HepG2 (cell line): ENCODE measurements around the gene NAPEPLD. TPM values are rescaled to one million over a fixed set of nuclear protein-coding genes. Genes with fewer than 3 reads are reported as not detected.

Source experiments
- ATAC-seq: fragments of 200-7000 bp; cut with Tn5 transposase; 3 replicates; pipeline ENCODE4 v1.9.1; 2020; ENCODE audit warnings: mild to moderate bottlenecking, moderate library complexity
- BruUV-seq: library from RNA; stranded (reverse); fragments of 400-500 nt; replicated peaks from 2 replicates; lab custom pipeline; 2021; lab: Mats Ljungman, UMichigan
- CTCF ChIA-PET: fragments of 300-600 bp; formaldehyde crosslinking; extraction: SDS; loops from one replicate; lab custom pipeline; 2021; ENCODE audit warnings: low total read pairs, inconsistent platforms, low intra/inter-chr PET ratio; lab: Yijun Ruan, JAX
- POLR2A ChIA-PET: fragments of 350-600 bp; sonication (Branson Sonifier 250); formaldehyde crosslinking; loops from one replicate; lab custom pipeline; 2020; ENCODE audit warnings: antibody characterized with exemption, inconsistent platforms; lab: Yijun Ruan, JAX
- DNase-seq: peaks from one replicate; pipeline ENCODE4 v3.0.0-alpha.2; 2015; ENCODE audit warnings: low spot score
- FAIRE-seq: peaks from 3 replicates; lab custom pipeline; 2011; peaks lifted over from hg19 to GRCh38; lab: Jason Lieb, UNC
- H2AFZ ChIP-seq: one replicate; pipeline ENCODE4 v1.6.1; 2011; ENCODE audit warnings: low read length, inconsistent platforms
- H3K27ac ChIP-seq: fragments of 300-600 bp; 3 replicates; pipeline ENCODE4 v1.8.0; 2011; ENCODE audit warnings: mixed run types, mild to moderate bottlenecking, mixed read lengths, low read length, inconsistent platforms; ENCODE audit not compliant: insufficient read depth; ENCODE audit errors: extremely low read length
- H3K27me3 ChIP-seq, 2 experiments: fragments of 200-600 bp in 1 of 2; 2 replicates in 1 of 2; 3 replicates in 1 of 2; pipeline versions ENCODE4 v1.6.0 to v1.8.0; 2011; ENCODE audit warnings: low read length in 2 of 2, mild to moderate bottlenecking in 2 of 2, moderate library complexity in 2 of 2, inconsistent platforms in 1 of 2; ENCODE audit not compliant: insufficient read depth in 2 of 2, control insufficient read depth in 1 of 2
- H3K36me3 ChIP-seq, 2 experiments: fragments of 200-600 bp in 1 of 2; replicated peaks in 1 of 2; 2 replicates in 1 of 2; 3 replicates in 1 of 2; pipeline versions ENCODE4 v1.5.1 to v1.8.0; 2011; ENCODE audit warnings: low read length in 2 of 2, inconsistent platforms in 1 of 2; ENCODE audit not compliant: insufficient read depth in 2 of 2, control insufficient read depth in 1 of 2
- H3K4me1 ChIP-seq: 2 replicates; pipeline ENCODE4 v1.5.1; 2012; ENCODE audit warnings: low read length, inconsistent platforms; ENCODE audit not compliant: insufficient read depth
- H3K4me2 ChIP-seq: 2 replicates; pipeline ENCODE4 v1.6.0; 2011; ENCODE audit warnings: low read depth, low read length, inconsistent platforms
- H3K4me3 ChIP-seq, 3 experiments: fragments of 200-600 bp in 1 of 3; sonication (generic), shearing (Covaris generic) in 1 of 3; replicated peaks in 1 of 3; 2 replicates each; pipeline ENCODE4 v1.5.1; 2011 to 2016; ENCODE audit warnings: low read length in 3 of 3, inconsistent platforms in 2 of 3, low read depth in 2 of 3, mild to moderate bottlenecking in 2 of 3, control low read depth in 1 of 3, mixed read lengths in 1 of 3; ENCODE audit not compliant: insufficient read depth in 1 of 3
- H3K79me2 ChIP-seq: one replicate; pipeline ENCODE4 v1.6.1; 2011; ENCODE audit warnings: low read length, inconsistent platforms; ENCODE audit not compliant: insufficient read depth
- H3K9ac ChIP-seq: 2 replicates; pipeline ENCODE4 v1.6.0; 2011; ENCODE audit warnings: mild to moderate bottlenecking, low read depth, low read length, inconsistent platforms; ENCODE audit not compliant: insufficient read depth
- H3K9me3 ChIP-seq: 2 replicates; pipeline ENCODE4 v1.5.1; 2012; ENCODE audit warnings: mild to moderate bottlenecking, low read length
- H4K20me1 ChIP-seq: 2 replicates; pipeline ENCODE4 v1.6.0; 2011; ENCODE audit warnings: inconsistent platforms, mild to moderate bottlenecking, low read length, moderate library complexity; ENCODE audit not compliant: insufficient read depth
- BRD4 ChIP-seq: sonication (generic); formaldehyde crosslinking; IDR thresholded peaks from 2 replicates; pipeline ENCODE4 v1.4.0; 2020; ENCODE audit warnings: missing genetic modification reagents
- GMEB1 ChIP-seq: sonication (generic); formaldehyde crosslinking; IDR thresholded peaks from 2 replicates; pipeline ENCODE4 v1.5.1; 2020; ENCODE audit warnings: missing genetic modification reagents, mild to moderate bottlenecking, borderline replicate concordance
- HMGXB3 ChIP-seq: sonication (generic); formaldehyde crosslinking; IDR thresholded peaks from 2 replicates; pipeline ENCODE4 v1.4.0; 2020; ENCODE audit warnings: missing genetic modification reagents, borderline replicate concordance
- HOXA9 ChIP-seq: sonication (generic); formaldehyde crosslinking; IDR thresholded peaks from 2 replicates; pipeline ENCODE4 v1.8.1; 2022; ENCODE audit warnings: missing genetic modification reagents, mild to moderate bottlenecking, moderate library complexity, borderline replicate concordance
- KDM6A ChIP-seq: IDR thresholded peaks from 2 replicates; pipeline ENCODE4 v1.6.1; 2016; ENCODE audit warnings: low read depth
- MAF1 ChIP-seq: sonication (generic); formaldehyde crosslinking; IDR thresholded peaks from 2 replicates; pipeline ENCODE4 v1.5.0; 2020; ENCODE audit warnings: missing genetic modification reagents, borderline replicate concordance
- MEF2D ChIP-seq: sonication (generic); formaldehyde crosslinking; IDR thresholded peaks from 2 replicates; pipeline ENCODE4 v1.5.1; 2020; ENCODE audit warnings: mild to moderate bottlenecking, missing genetic modification reagents
- NCOR1 ChIP-seq: fragments of 200-600 bp; sonication (generic); IDR thresholded peaks from 2 replicates; pipeline ENCODE4 v1.7.0; 2017; ENCODE audit warnings: antibody characterized with exemption, low read length, borderline replicate concordance
- PCBP2 ChIP-seq: fragments of 200-400 bp; formaldehyde crosslinking; optimal IDR thresholded peaks from 2 replicates; pipeline ENCODE3; 2018; ENCODE audit warnings: low read length, low read depth; ENCODE audit not compliant: poor library complexity, severe bottlenecking
- RNF2 ChIP-seq: fragments of 450-650 bp; conservative IDR thresholded peaks from 2 replicates; pipeline ENCODE4 v1.6.1; 2016; ENCODE audit warnings: low read depth
- TBL1XR1 ChIP-seq: fragments of 150-350 bp; IDR thresholded peaks from 2 replicates; pipeline ENCODE4 v1.6.1; 2014; ENCODE audit warnings: borderline replicate concordance, low read length; ENCODE audit not compliant: partially characterized antibody
- ZBTB14 ChIP-seq: sonication (generic); formaldehyde crosslinking; IDR thresholded peaks from 2 replicates; pipeline ENCODE4 v1.4.0; 2020; ENCODE audit warnings: missing genetic modification reagents
- ZMYM4 ChIP-seq: sonication (generic); formaldehyde crosslinking; IDR thresholded peaks from 2 replicates; pipeline ENCODE4 v1.8.1; 2023; ENCODE audit warnings: mild to moderate bottlenecking, missing genetic modification reagents
- ZNF20 ChIP-seq: sonication (generic); formaldehyde crosslinking; IDR thresholded peaks from 2 replicates; pipeline ENCODE4 v1.4.0; 2020; ENCODE audit warnings: mild to moderate bottlenecking, moderate library complexity, missing genetic modification reagents
- ZNF44 ChIP-seq: sonication (generic); formaldehyde crosslinking; IDR thresholded peaks from 2 replicates; pipeline ENCODE4 v1.5.1; 2020; ENCODE audit warnings: mild to moderate bottlenecking, missing genetic modification reagents
- ZNF552 ChIP-seq: sonication (generic); formaldehyde crosslinking; IDR thresholded peaks from 2 replicates; pipeline ENCODE4 v1.9.0; 2022; ENCODE audit warnings: missing genetic modification reagents, mild to moderate bottlenecking, borderline replicate concordance
- ZNF577 ChIP-seq: sonication (generic); formaldehyde crosslinking; IDR thresholded peaks from 2 replicates; pipeline ENCODE4 v1.4.0; 2020; ENCODE audit warnings: mild to moderate bottlenecking, low read depth, missing genetic modification reagents, borderline replicate concordance
- WGBS: methylation state at CpG from one replicate; pipeline ENCODE4 v1.1.6; 2017; ENCODE audit warnings: low lambda C conversion rate; 5-methylcytosine and 5-hydroxymethylcytosine counted together
- in situ Hi-C: cut with HindIII; loops from 2 replicates; pipeline ENCODE4 v1.10.0; 2017; ENCODE audit warnings: low pct_unique_long_range_greater_than_20kb; ENCODE audit not compliant: extremely low pct_ligation_motif_present
- intact Hi-C: fragments of 100-400 bp; cut with micrococcal nuclease; formaldehyde crosslinking; loops from one replicate; pipeline ENCODE4 v1.10.0; 2022; ENCODE audit not compliant: unreplicated experiment
- polyA plus RNA-seq, 8 experiments: library from polyadenylated mRNA; depleted of rRNA in 3 of 8; stranded (reverse) in 7 of 8; unstranded in 1 of 8; fragments of >200 nt; fragmentation: Illumina TruSeq in 4 of 8; extraction: Trizol in 4 of 8; gene quantifications; 2 replicates each; pipeline versions ENCODE4 v1.2.1 to v1.2.3, GENCODE V29; 2011 to 2016; ENCODE audit warnings: low read depth in 4 of 8, missing spikeins in 1 of 8, mixed read lengths in 1 of 8; ENCODE audit not compliant: insufficient read depth in 1 of 8
- total RNA-seq, 5 experiments: library from RNA; depleted of rRNA; stranded (reverse); fragments of >200 nt; fragmentation: Illumina TruSeq; extraction: Trizol; gene quantifications; 2 replicates each; pipeline ENCODE4 v1.2.3, GENCODE V29; 2016; ENCODE audit warnings: low read depth in 1 of 5

NAPEPLD gene
- total and polyA plus RNA-seq, 2 of the 13 experiments (the other 11 are each of a cell fraction or from before 2014, with no cell fraction given): 3.4 to 5.6 TPM

GRCh38 chr7:103142494-103142893 lies 6.4 kb downstream of the NAPEPLD start (continued):
- TF ChIP-seq GMEB1 (CRISPR knock-in tag): no peak
- no peak for TF ChIP-seq MAF1 (CRISPR knock-in tag)
- TF ChIP-seq HOXA9 (CRISPR knock-in tag): no peak
- no peak for TF ChIP-seq NCOR1
- no peak for TF ChIP-seq RNF2
- no peak for TF ChIP-seq ZMYM4 (CRISPR knock-in tag)
- no peak for TF ChIP-seq BRD4 (CRISPR knock-in tag)
- TF ChIP-seq KDM6A: no peak

- no peak overlapping the region for H3K4me2 ChIP-seq
- 99% methylated on average over 7 of the region's 8 CpGs for WGBS
- peaks cover 11% of the 10 kb centered on the region for H3K79me2 ChIP-seq
- in situ Hi-C loops: no loop called here
- H3K4me1 ChIP-seq: peaks cover 32% of the 10 kb centered on the region
- ChIA-PET CTCF (no interaction called here), POLR2A (no interaction called here)
- H3K4me3 ChIP-seq: no peak overlapping the region
- no peak overlapping the region for H3K9ac ChIP-seq
- no peak overlapping the region for H3K27ac ChIP-seq
- no peaks in the 10 kb centered on the region for H3K27me3 ChIP-seq
- ATAC-seq (no peak), FAIRE-seq (no peak), DNase-seq (no peak)
- no peak overlapping the region for H2AFZ ChIP-seq
- no peaks in the 10 kb centered on the region for H3K36me3 ChIP-seq
- intact Hi-C loops: no loop called here
- BruUV-seq: no TSS peak
- H3K9me3 ChIP-seq: no peaks in the 10 kb centered on the region
- TF ChIP-seq TBL1XR1 (no peak), ZNF577 (CRISPR knock-in tag) (no peak), ZBTB14 (CRISPR knock-in tag) (no peak), PCBP2 (no peak), ZNF552 (no peak), ZNF20 (CRISPR knock-in tag) (no peak), MEF2D (CRISPR knock-in tag) (no peak), HMGXB3 (CRISPR knock-in tag) (no peak), ZNF44 (CRISPR knock-in tag) (no peak)
- no peaks in the 10 kb centered on the region for H4K20me1 ChIP-seq
Measured at GRCh38 chr7:103141753-103142404, 7.0 kb downstream of the NAPEPLD start.
